ENCODE measurements around the gene RASSF5. TPM values are rescaled to one million over a fixed set of nuclear protein-coding genes. Genes with fewer than 3 reads are reported as not detected.

RASSF5 gene
- total RNA-seq, 1 experiment from 2014 or later: 0.75 TPM

DNA sequence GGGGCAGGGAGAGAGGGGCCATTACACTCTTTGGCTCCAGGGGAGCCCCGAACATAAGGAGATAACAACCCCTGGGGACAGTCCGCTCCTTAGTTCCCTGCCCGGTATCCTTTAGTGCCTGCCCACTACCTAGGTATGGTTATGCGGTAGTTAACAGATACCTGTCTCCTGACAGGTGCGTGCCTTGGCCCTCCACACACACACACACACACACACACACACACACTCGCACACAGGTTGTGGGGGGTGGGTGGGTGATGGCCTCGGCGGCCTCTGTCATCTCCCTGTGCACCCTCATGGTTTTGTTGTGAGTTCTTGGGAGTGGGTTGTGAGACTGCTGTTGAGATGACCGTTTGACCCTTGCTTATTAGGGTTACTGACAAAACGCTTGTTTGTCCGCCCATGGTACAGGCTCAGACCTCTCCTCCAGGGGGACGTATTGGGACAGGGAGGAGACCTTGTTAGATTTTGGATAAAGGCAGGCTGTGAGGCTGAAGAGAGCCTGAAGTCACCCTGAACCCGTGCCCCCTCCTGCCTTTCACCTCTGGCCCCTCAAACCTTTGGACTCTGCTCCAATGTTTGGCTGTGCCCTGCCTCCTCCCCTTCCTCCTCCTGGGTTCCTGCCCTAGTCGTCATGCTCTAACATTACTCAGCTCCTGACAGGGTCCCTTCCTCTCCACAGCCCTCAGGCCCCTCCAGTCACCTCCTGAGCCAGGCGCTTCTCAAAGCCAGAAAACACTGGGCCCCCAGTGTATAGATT is 979 bp downstream of the RASSF5 start:
- Histone ChIP-seq H3K27me3 (replicated peaks; ENCODE audit: insufficient read depth, low read depth, low read length, poor library complexity) (peaks cover 46% of the 10 kb centered on the region), H3K27ac (ENCODE audit: low read depth, low read length, poor library complexity, severe bottlenecking) (no peak overlapping the region), H3K4me1 (ENCODE audit: insufficient read depth, low read length, poor library complexity, severe bottlenecking) (peaks cover 18% of the 10 kb centered on the region), H3K36me3 (ENCODE audit: insufficient read depth, low read length, poor library complexity, severe bottlenecking) (no peaks in the 10 kb centered on the region), H3K9me3 (ENCODE audit: low read depth, low read length, poor library complexity, severe bottlenecking) (no peaks in the 10 kb centered on the region), H3K4me3 (ENCODE audit: low read depth, low read length, poor library complexity, severe bottlenecking) (peak overlapping the region; percentile 42)
- BruUV-seq (replicated peaks): no TSS peak
- CTCF ChIA-PET: no interaction called here
- intact Hi-C loops (cut with micrococcal nuclease; ENCODE audit: unreplicated experiment): no loop called here
- POLR2A ChIA-PET (ENCODE audit: low non-redundant PET): no interaction called here
- TF ChIP-seq CTCF (conservative IDR thresholded peaks at IDR 0.05; ENCODE audit: low read depth, low read length) (no peak), EZH2 (IDR thresholded peaks at IDR 0.05; ENCODE audit: borderline replicate concordance, low read depth, low read length, poor library complexity, severe bottlenecking) (no peak)
- no peak for DNase-seq (ENCODE audit: low spot score)

DNA sequence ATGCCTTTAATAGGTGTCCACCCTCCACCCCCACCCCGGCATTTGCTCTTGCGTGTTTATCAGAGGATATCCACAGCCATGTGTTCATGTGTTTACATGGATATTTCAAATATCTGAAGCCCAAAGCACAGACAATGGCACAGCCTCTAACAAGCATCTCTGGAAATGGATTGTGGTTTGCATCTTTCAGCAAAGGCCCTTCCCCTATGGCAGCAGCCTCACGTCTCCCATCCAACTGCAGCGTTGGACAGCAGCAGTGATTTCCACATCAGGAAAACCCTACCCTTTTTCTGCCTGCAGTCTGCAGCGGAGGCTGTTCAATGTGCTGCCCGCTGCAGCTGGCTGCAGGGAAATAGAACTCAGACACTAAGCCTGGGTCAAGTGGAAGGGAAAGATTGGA is 1.6 kb downstream of the RASSF5 start:
- DNase-seq (ENCODE audit: low spot score): no peak
- Histone ChIP-seq H3K9me3 (ENCODE audit: low read depth, low read length, poor library complexity, severe bottlenecking) (no peaks in the 10 kb centered on the region), H3K4me3 (ENCODE audit: low read depth, low read length, poor library complexity, severe bottlenecking) (no peak overlapping the region), H3K27me3 (replicated peaks; ENCODE audit: insufficient read depth, low read depth, low read length, poor library complexity) (peaks cover 46% of the 10 kb centered on the region), H3K27ac (ENCODE audit: low read depth, low read length, poor library complexity, severe bottlenecking) (no peak overlapping the region), H3K36me3 (ENCODE audit: insufficient read depth, low read length, poor library complexity, severe bottlenecking) (no peaks in the 10 kb centered on the region), H3K4me1 (ENCODE audit: insufficient read depth, low read length, poor library complexity, severe bottlenecking) (peaks cover 15% of the 10 kb centered on the region)
- no TSS peak for BruUV-seq (replicated peaks)
- CTCF ChIA-PET: no interaction called here
- intact Hi-C loops (cut with micrococcal nuclease; ENCODE audit: unreplicated experiment): no loop called here
- POLR2A ChIA-PET (ENCODE audit: low non-redundant PET): no interaction called here
- no peak for TF ChIP-seq CTCF (conservative IDR thresholded peaks at IDR 0.05; ENCODE audit: low read depth, low read length)

DNA sequence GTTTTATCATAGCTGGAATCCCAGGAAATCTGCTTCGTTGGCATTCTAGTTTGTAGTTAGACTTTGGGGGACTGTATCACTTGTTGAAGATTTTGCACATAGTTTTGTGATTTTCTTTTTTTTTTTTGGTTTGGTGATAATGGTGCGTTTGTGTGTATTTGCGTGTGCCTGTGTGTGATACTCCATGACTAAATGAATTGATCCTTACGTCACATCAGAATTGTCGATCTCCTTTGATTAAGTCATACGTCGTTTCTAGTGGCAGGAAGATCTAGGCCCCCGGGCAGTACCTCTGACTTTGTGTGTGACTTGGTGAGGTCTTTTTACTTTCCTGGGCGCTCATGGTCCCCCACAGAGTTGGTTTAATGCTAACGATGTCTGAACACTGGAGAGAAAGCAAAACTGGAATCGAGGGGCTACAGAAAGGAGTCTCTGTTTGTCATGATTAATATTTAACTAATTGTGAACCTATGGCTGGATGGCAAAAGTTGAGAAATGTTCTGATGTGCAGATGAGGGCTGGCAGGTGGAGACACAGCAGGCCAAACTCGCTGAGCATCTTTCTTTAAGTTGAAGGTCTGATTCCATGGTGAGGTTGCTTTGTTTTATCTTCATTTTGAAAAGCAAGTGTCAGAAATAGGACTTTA is 2.4 kb downstream of the RASSF5 start:
- Histone ChIP-seq H3K36me3 (ENCODE audit: insufficient read depth, low read length, poor library complexity, severe bottlenecking) (no peaks in the 10 kb centered on the region), H3K27me3 (replicated peaks; ENCODE audit: insufficient read depth, low read depth, low read length, poor library complexity) (peaks cover 46% of the 10 kb centered on the region), H3K9me3 (ENCODE audit: low read depth, low read length, poor library complexity, severe bottlenecking) (no peaks in the 10 kb centered on the region), H3K4me3 (ENCODE audit: low read depth, low read length, poor library complexity, severe bottlenecking) (no peak overlapping the region), H3K27ac (ENCODE audit: low read depth, low read length, poor library complexity, severe bottlenecking) (no peak overlapping the region), H3K4me1 (ENCODE audit: insufficient read depth, low read length, poor library complexity, severe bottlenecking) (peaks cover 10% of the 10 kb centered on the region)
- CTCF ChIA-PET: no interaction called here
- TF ChIP-seq EZH2 (IDR thresholded peaks at IDR 0.05; ENCODE audit: borderline replicate concordance, low read depth, low read length, poor library complexity, severe bottlenecking) (no peak), CTCF (conservative IDR thresholded peaks at IDR 0.05; ENCODE audit: low read depth, low read length) (no peak)
- no peak for DNase-seq (ENCODE audit: low spot score)
- BruUV-seq (replicated peaks): no TSS peak
- intact Hi-C loops (cut with micrococcal nuclease; ENCODE audit: unreplicated experiment): no loop called here
- POLR2A ChIA-PET (ENCODE audit: low non-redundant PET): no interaction called here

Data from A673 (cell line).